DMS53 (cell line): ENCODE measurements around the gene RBPMS2.
"Not testable (repeated sequence)": the region's sequence is repeated elsewhere in the genome, so short reads cannot be mapped to it uniquely, and the experiment has no call there.

Experiments used
- DNase-seq: peaks from one replicate; lab custom pipeline; 2025; lab: John Stamatoyannopoulos, UW

Gene RBPMS2

GRCh38 chr15:64753480-64754185 is 21.8 kb downstream of the RBPMS2 start:
- no peak for DNase-seq

- no peak for DNase-seq
These were observed 23.9 kb downstream of the RBPMS2 start for GRCh38 chr15:64751464-64751863.

- DNase-seq = no peak
These were observed 25.3 kb downstream of the RBPMS2 start for GRCh38 chr15:64749999-64750657.

DNA sequence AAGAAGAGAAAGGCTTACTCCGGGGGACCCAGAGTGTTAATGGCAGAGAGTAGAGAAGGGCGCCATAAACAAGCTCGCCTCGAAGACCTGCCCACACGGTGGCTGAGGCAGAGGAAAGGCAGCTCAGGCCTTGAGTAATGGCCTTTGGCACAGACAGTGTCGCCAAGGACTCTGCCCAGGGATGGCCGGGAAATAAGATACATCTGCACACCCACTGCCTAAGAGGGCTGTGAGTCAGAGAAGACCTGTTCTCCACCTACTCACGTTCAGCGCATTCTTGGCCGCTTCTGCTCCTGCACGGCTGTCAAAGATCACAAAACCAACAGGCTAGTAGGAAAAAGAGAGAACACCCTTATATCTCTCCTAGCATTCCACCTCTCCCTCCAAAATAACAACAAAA is 26.2 kb downstream of the RBPMS2 start:
- no peak for DNase-seq

GRCh38 chr15:64748251-64748650 is 27.1 kb downstream of the RBPMS2 start:
- no peak for DNase-seq

GRCh38 chr15:64747578-64747977 is 27.8 kb downstream of the RBPMS2 start:
- DNase-seq = no peak

DNA sequence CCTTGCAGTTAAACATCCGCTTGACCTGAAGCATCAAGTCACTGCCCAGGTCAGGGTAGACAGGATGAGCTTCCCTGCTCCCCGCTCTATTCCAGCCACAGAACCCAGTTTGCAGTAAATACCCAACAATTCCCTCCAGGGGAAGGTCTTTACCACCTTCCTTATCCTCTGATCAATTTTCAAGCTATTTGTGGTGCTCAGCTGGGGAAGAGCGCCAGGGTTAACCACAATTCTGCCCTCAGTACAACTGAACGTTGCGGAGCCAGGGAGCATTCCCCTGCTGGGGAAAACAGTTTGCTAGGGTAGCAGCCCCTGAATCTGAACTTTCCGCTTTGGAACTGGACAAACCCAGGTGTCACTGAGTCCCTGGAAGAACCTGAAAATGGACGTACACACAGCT is 28.5 kb downstream of the RBPMS2 start:
- DNase-seq = no peak

- no peak for DNase-seq
These were observed 29.0 kb downstream of the RBPMS2 start for GRCh38 chr15:64746356-64746755.

DNA sequence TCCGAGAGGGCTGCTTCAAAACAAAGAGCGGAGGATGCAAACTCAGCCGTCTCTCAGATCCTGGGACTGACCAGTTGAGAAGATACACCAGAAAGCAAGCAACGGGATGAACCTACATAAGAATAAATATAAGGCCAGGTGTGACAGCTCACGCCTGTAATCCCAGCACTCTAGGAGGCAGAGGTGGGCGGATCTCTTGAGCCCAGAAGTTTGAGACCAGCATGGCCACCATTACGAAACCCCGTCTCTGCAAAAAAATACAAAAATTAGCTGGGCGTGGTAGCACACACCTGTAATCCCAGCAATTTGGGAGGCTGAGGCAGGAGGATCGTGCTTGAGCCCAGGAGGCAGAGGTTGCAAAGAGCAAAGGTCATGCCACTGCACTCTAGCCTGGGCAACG is 31.7 kb downstream of the RBPMS2 start:
- no peak for DNase-seq

DNA sequence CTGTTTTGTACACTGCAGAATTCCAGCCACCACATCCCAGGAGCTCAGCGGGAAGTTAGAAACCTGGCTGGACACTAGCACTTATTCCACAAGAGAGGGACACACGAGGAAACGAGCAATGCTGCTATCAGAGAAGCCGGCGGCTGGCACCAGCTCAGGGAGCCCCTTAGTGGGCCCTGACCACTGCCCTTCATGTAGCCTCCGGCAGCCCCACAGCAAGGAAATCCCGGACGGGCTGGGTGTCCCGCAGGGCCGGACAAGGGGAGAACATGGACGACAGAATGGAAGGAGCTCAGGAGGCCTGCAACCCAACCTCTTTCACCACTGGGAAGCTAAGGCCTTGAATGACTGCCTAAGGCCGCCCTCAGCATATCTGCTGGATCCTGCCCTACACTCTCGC is 32.5 kb downstream of the RBPMS2 start:
- DNase-seq = no peak

- no peak for DNase-seq
These were observed 33.0 kb downstream of the RBPMS2 start for GRCh38 chr15:64742385-64742784.

DNA sequence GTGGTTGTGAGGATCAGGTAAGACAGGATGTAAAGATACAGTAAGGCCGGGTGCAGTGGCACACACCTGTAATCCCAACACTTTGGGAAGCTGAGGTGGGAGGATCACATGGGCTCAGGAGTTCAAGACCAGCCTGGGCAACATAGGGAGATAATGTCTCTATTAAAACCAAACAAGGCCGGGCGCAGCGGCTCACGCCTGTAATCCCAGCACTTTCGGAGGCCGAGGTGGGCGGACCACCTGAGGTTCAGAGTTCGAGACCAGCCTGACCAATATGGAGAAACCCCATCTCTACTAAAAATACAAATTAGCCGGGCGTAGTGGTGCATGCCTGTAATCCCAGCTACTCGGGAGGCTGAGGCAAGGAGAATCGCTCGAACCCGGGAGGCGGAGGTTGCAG is 33.7 kb downstream of the RBPMS2 start:
- DNase-seq = not testable (repeated sequence)

DNA sequence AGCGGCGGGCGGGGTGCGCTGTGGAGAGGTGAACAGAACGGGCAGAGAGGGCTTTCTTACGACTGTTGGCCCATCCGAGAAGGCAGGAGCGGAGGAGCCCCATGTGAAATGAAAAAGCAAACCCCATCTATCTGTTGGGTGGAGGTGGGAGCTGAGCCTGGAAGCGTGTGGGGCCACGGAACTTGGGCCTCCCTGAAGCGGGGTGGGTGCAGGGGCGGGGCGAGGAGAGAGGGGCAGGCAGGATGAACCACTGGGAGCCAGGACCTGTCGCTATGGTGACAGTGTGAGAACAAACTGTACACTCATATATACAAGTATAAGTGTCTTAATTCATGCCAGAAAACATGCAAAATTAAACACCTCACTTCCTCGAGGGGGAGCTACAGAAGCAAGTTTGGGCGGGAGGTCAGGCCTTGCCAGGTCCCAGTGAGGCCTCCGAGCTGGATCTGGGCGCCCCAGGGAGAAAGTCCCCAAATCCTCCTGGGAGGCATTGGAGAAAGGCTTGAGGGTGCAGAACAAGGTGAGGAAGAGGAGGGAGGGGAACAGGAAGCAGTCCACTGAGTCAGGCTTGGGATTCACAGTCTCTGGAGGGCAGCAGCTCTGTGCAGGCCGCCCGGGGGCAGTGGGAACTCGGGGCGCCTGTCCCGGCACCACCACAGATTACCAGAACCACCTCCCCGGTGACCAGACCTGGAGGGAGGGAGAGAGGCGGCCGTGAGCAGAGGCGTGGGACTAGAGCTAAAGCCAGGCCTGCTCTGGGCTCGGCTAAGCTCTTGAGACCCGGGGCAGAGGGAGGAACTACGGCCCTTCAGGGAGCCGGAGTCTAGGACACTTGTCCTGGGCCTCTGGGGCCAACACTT is 34.8 kb downstream of the RBPMS2 start:
- peak; percentile 68 for DNase-seq

GRCh38 chr15:64739577-64740143 is 35.7 kb downstream of the RBPMS2 start:
- no peak for DNase-seq

DNA sequence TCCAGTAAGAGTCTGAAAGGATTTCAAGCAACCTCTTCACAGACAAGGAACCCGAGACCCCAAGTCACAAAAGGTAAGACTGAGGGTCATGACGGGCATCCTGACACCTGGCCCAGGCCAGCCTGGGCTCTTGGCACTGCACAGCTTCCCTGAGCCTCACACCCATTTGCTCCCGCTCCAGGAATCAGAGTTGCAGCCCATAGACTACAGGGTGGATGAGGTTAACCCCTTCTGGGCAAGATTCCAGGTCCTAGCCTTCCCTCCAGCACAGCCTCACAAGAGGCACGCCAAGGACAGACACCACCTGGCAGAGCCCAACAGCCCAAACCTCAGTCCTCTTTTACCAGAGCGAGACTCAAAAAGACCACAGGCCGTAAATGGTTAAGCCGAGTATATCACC is 36.2 kb downstream of the RBPMS2 start:
- no peak for DNase-seq

DNA sequence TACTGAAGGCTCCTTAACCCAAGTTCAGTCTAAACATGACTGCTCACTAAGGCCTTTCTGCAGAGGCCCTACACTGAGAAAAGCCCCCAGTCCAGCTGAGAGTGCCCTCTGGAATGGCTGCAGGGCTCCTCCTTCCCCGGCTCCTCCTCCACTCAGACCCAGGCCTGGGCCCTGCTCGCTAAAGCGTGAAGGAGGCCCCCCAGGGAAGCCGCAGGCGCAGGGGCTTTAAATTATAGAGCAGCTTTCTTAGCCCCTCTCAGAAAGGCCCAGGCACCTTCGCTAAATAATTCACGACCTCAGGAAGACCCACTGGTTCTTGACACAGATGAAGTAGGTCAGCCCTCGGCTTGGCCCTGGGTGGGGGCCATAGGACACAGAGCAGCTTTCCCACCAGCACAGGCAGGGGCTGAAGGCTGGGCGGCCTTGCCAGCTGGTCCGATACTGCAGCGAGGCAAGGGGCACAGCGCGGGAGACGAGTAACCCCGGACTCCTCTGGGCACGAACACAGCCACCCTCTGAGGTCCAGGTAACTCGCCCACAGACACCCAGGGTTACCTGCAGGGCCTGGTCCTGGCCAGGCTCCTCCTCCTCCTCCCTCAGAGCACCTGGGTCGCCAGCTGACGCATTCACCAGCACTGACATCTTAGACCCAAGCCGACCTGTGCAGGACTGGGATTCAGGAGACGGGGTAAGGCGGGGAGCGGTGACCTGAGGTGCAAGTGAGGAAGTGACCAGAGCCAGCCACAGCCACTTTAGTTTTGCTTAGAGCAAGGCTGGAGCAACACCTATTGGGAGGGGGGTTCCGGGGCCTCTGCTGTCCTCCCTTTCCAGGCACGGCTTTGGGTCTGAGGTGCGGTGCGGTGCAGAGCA is 36.9 kb downstream of the RBPMS2 start:
- DNase-seq = no peak

- peak; percentile 14 for DNase-seq
These were observed 43.1 kb downstream of the RBPMS2 start for GRCh38 chr15:64732156-64732860.

DNA sequence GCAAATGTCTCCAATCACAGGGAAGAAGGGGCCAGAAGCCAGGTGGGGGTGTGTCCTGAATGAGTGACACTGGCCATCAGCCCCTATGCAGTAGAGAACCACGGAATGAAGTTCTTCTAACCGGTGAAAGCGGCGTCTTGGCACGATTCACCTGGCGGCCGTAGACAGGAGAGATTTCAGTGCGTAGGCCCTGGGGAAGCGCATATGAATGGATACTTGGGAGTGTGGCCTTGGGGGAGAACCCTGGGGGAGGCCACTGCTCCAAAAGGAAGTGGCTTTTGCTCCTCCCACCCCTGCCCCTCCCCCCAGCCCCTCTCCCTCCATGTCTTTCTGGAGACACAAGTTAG is 43.6 kb downstream of the RBPMS2 start:
- DNase-seq = no peak

DNA sequence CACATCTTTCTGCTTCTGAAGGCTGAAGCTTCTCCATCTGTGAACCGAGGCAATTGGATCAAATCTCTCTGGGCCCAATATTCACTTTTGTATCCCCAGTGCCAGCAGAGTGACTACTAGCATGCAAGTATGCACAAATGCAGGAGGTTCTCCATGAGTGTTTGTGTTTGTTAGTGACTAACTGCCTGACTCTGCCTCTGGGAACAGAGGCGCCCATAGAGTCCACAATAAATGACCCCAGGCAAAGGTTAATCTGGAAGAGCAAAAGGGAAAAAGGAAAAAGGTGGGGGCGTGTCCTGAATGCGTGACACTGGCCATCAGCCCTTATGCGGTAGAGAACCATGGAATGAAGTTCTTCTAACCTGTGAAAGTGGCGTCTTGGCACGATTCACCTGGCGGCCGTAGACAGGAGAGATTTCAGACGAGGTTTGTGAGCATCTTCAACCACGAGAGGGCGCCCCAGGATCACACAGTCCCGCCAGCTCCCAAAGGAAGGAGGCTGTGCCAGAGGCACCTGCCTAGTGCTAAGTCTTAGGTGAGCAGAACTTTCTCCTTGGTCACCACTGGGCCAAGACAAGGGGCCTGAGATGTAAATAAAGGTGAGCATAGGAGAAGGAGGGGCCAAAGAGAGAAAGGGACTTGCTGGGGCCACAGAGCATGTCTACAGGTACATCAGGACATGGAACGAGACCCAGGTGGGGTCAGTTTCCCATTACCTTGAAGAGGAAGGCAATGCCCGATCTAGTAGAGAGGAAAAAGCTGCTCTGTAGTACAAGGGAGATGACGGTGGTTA is 44.2 kb downstream of the RBPMS2 start:
- peak; percentile 84 for DNase-seq

GRCh38 chr15:64730151-64730550 is 45.2 kb downstream of the RBPMS2 start:
- no peak for DNase-seq
